GM12872 (cell line): ENCODE measurements around the gene TRIM33.

Source experiments
- TF ChIP-seq, protein P1 (sequence below): IDR thresholded peaks from 3 replicates; pipeline ENCODE4 v1.5.1; 2011; ENCODE audit warnings: low read depth, mild to moderate bottlenecking, low read length, moderate library complexity; ENCODE audit not compliant: insufficient read depth

Gene TRIM33

DNA sequence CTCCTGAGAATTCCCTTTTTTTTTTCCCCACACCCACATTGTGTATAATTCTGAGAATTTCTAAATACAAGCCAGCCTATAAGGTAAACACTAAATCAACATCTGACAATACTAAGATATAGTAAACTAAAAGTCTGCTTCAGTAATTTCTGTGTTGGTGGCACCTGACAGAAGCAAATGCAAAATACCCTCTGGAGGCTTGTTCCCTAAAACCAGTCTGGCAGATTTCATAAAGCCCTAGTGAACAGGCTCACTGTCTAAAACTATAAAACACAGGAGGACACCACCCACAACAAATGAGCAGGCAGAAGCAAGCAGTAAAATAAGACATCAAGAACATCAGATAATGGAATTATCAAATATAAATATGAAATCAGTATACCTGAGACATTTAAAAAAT lies 11.5 kb downstream of the TRIM33 start:
- TF ChIP-seq, protein P1, sequence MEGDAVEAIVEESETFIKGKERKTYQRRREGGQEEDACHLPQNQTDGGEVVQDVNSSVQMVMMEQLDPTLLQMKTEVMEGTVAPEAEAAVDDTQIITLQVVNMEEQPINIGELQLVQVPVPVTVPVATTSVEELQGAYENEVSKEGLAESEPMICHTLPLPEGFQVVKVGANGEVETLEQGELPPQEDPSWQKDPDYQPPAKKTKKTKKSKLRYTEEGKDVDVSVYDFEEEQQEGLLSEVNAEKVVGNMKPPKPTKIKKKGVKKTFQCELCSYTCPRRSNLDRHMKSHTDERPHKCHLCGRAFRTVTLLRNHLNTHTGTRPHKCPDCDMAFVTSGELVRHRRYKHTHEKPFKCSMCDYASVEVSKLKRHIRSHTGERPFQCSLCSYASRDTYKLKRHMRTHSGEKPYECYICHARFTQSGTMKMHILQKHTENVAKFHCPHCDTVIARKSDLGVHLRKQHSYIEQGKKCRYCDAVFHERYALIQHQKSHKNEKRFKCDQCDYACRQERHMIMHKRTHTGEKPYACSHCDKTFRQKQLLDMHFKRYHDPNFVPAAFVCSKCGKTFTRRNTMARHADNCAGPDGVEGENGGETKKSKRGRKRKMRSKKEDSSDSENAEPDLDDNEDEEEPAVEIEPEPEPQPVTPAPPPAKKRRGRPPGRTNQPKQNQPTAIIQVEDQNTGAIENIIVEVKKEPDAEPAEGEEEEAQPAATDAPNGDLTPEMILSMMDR = no peak

DNA sequence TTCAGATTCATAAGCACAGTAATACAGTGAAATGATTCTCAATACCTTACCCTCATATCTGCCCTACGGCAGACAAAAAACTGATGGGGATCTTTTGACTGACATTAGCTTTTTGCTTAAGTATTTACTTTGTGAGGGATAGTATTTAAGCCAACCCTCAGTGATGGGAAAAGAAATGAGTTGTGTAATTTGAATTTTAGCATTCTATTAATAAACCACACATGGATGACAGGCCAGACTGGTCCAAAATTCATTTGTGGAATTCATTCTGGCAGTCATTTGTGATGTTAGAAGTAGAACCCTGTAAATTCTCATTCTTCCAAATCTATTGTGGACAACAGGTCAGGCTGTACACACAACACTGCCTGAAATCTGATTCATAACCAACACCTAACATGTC lies 14.9 kb downstream of the TRIM33 start:
- TF ChIP-seq, protein P1 = no peak

DNA sequence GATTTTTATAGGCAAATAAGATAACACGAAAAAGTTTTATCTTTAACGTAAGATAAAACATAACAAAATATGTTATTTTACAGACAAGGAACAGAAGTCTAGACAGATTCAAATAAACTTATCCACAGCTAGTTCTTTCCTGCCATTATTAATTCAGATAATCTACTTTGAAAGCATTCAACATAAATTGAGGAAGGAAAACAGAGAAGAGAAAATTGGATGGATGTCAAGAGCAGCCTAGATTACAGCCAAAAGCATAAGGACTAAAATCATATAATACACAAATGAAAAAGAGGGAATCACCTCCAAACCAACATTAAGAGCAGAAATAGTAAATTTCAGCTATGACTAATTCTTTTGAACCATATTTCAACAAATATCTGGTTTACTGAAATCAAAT lies 15.5 kb downstream of the TRIM33 start:
- TF ChIP-seq, protein P1 = no peak

DNA sequence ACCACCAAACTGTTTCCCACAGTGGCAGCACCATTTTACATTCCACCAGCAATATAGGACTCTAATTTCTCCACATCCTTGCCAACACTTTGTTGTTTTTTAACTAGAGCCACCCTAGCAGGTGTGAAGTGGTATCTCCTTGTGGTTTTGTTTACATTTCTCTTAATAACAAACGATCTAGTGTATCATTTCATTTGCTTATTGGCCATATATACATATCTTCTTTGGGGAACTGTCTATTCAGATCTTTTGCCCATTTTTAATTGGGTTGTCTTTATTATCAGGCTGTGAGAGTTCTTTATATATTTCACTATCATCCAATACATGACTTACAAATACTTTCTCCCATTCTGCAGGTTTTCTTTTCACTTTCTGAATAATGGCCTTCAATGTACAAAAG lies 18.0 kb downstream of the TRIM33 start:
- TF ChIP-seq, protein P1 = no peak

DNA sequence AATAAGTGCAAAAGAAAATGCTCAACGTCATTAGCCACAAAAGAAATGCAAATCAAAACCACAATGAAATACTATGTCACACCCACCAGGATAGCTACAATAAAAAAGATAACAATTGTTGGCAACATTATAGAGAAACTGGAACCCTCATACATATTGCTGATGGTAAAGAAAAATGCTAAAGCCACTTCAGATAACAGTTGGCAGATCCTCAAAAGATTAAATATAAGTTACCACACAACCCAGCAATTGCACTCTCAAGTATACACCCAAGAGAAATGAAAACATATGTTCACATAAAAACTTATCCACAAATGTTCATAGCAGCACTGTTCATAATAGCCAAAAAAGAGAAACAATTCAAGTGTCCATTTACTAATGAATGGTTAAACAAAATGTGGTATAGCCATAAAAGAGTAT lies 20.7 kb downstream of the TRIM33 start:
- TF ChIP-seq, protein P1 = no peak

DNA sequence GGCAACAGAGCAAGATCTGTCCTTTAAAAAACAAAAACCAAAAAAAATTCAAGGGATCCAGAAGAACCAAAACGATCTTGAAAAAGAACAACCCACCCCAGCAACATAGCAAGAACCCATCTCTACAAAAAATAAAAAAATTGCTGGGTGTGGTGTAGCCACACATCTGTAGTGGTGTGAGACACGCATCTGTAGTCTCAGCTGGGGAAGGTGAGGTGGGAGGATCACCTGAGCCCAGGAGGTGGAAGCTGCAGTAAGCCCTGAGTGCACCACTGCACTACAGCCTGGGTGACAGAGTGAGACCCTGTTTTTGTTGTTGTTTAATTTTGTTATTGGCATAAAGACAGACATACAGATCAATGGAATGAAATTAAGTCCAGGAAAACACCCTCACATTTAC lies 22.3 kb downstream of the TRIM33 start:
- TF ChIP-seq, protein P1 = no peak

DNA sequence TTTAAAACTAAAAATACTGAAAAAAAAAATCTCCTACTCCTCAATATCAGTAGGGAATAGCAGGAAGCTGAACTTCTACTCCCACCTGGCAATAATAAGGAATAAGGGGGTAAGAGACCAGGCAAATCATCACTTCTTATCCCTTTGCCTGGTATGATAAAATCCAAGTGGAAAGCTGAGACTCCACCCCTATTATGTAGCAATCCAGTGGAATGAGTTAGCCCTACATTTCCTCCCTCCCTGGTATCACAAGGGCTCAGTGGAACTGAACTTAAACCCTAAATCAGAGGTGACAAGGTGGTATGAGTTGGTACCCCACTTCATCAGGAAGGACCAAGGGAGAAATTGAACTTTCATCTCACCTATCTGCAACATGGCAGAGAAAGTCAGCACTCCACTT lies 25.7 kb downstream of the TRIM33 start:
- TF ChIP-seq, protein P1 = no peak

DNA sequence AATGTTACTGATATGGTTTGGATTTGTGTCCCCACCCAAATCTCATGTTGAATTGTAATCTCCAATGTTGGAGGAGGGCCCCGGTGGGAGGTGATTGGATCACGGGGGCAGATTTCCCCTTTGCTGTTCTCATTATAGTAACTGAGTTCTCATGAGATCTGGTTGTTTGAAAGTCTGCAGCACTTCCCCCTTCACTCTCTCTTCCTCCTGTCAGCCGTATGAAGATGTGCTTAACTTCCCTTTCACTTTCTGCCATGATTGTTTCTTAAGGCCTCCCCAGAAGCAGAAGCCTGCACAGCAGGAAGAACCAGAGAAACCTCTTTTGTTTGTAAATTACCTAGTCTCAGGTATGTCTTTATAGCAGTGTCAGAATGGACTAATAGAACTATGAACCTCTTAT lies 28.4 kb downstream of the TRIM33 start:
- TF ChIP-seq, protein P1 = no peak
